GM12892 (cell line): ENCODE measurements around the gene CTBP2.

Experiments used
- POLR2A ChIP-seq: IDR thresholded peaks from 2 replicates; pipeline ENCODE4 v1.6.1; 2011; ENCODE audit warnings: low read depth, low read length, control low read depth
- POLR2AphosphoS5 ChIP-seq: IDR thresholded peaks from 2 replicates; pipeline ENCODE4 v1.6.1; 2011; ENCODE audit warnings: low read depth, low read length, control low read depth
- TAF1 ChIP-seq: IDR thresholded peaks from 2 replicates; pipeline ENCODE4 v1.6.1; 2011; ENCODE audit warnings: low read depth, mild to moderate bottlenecking, control low read depth, low read length, borderline replicate concordance

GRCh38 chr10:125121003-125121402 is 39.4 kb downstream of the CTBP2 start:
- TF ChIP-seq POLR2AphosphoS5, result no peak
- TF ChIP-seq TAF1, result no peak
- no peak for TF ChIP-seq POLR2A
